Keratinocyte (primary cell): Measurements from ENCODE around the gene ZNF555. TPM values are rescaled to one million over a fixed set of nuclear protein-coding genes. Genes with fewer than 3 reads are reported as not detected.
A peak's percentile ranks its signal among the peaks of the same experiment; 100 is the strongest.
"Not testable (repeated sequence)": the region's sequence is repeated elsewhere in the genome, so short reads cannot be mapped to it uniquely, and the experiment has no call there.

Experiments used
- DNase-seq: peaks from one replicate; pipeline ENCODE4 v3.0.0-alpha.2; 2011; ENCODE audit warnings: low read depth, missing footprints, low spot score
- FAIRE-seq: peaks from 2 replicates; lab custom pipeline; 2011; peaks lifted over from hg19 to GRCh38; lab: Jason Lieb, UNC
- H2AFZ ChIP-seq: 2 replicates; pipeline ENCODE4 v1.6.0; 2012; ENCODE audit warnings: low read length, control low read depth, inconsistent platforms; ENCODE audit not compliant: control insufficient read depth
- H3K27ac ChIP-seq: 2 replicates; pipeline ENCODE4 v1.5.1; 2011; ENCODE audit warnings: low read length; ENCODE audit not compliant: control insufficient read depth, insufficient read depth
- H3K27me3 ChIP-seq: 3 replicates; pipeline ENCODE4 v1.6.0; 2011; ENCODE audit warnings: low read length; ENCODE audit not compliant: control insufficient read depth, insufficient read depth; ENCODE audit errors: extremely low read depth
- H3K36me3 ChIP-seq, 2 experiments: 2 replicates in 1 of 2; 3 replicates in 1 of 2; pipeline ENCODE4 v1.5.1; 2011; ENCODE audit warnings: low read length in 2 of 2, mild to moderate bottlenecking in 1 of 2; ENCODE audit not compliant: control insufficient read depth in 2 of 2, insufficient read depth in 2 of 2; ENCODE audit errors: extremely low read depth in 1 of 2
- H3K4me1 ChIP-seq: 3 replicates; pipeline ENCODE4 v1.5.1; 2011; ENCODE audit warnings: low read length; ENCODE audit not compliant: control insufficient read depth, insufficient read depth; ENCODE audit errors: extremely low read depth
- H3K4me2 ChIP-seq: 3 replicates; pipeline ENCODE4 v1.6.0; 2011; ENCODE audit warnings: low read depth, low read length; ENCODE audit not compliant: control insufficient read depth, insufficient read depth; ENCODE audit errors: extremely low read depth
- H3K4me3 ChIP-seq, 3 experiments: fragments of 200-600 bp in 1 of 3; sonication (generic) in 1 of 3; 2 replicates in 2 of 3; 3 replicates in 1 of 3; pipeline ENCODE4 v1.5.1; 2011 to 2016; ENCODE audit warnings: low read length in 3 of 3, mild to moderate bottlenecking in 3 of 3, control low read depth in 2 of 3, inconsistent platforms in 1 of 3, low read depth in 1 of 3, mixed read lengths in 1 of 3, mixed run types in 1 of 3, moderate library complexity in 1 of 3; ENCODE audit not compliant: control insufficient read depth in 2 of 3, insufficient read depth in 2 of 3; ENCODE audit errors: extremely low read depth in 1 of 3
- H3K79me2 ChIP-seq: 2 replicates; pipeline ENCODE4 v1.6.0; 2012; ENCODE audit warnings: low read length; ENCODE audit not compliant: control insufficient read depth, insufficient read depth
- H3K9ac ChIP-seq: 3 replicates; pipeline ENCODE4 v1.6.0; 2011; ENCODE audit warnings: low read length; ENCODE audit not compliant: control insufficient read depth, insufficient read depth; ENCODE audit errors: extremely low read depth
- H3K9me1 ChIP-seq: 3 replicates; pipeline ENCODE4 v1.6.0; 2011; ENCODE audit warnings: low read length; ENCODE audit not compliant: control insufficient read depth, insufficient read depth; ENCODE audit errors: extremely low read depth
- H3K9me3 ChIP-seq: 2 replicates; pipeline ENCODE4 v1.5.1; 2012; ENCODE audit warnings: low read depth, low read length; ENCODE audit not compliant: control insufficient read depth
- H4K20me1 ChIP-seq: 3 replicates; pipeline ENCODE4 v1.6.0; 2011; ENCODE audit warnings: low read length; ENCODE audit not compliant: control insufficient read depth, insufficient read depth; ENCODE audit errors: extremely low read depth
- CTCF ChIP-seq, 3 experiments: IDR thresholded peaks in 1 of 3; conservative IDR thresholded peaks in 1 of 3; optimal IDR thresholded peaks in 1 of 3; 2 replicates in 2 of 3; 3 replicates in 1 of 3; pipeline versions ENCODE3 to v1.5.1; 2011; ENCODE audit warnings: low read length in 3 of 3, mild to moderate bottlenecking in 3 of 3, moderate library complexity in 2 of 3, control low read depth in 1 of 3, inconsistent platforms in 1 of 3; ENCODE audit not compliant: insufficient read depth in 2 of 3; ENCODE audit errors: extremely low read depth in 1 of 3
- EZH2 ChIP-seq: IDR thresholded peaks from one replicate; pipeline ENCODE4 v1.6.1; 2012; ENCODE audit warnings: inconsistent platforms, mild to moderate bottlenecking, low read length, moderate library complexity
- dilution Hi-C: fragments of 300-500 bp; cut with MboI; formaldehyde crosslinking; loops from one replicate; pipeline ENCODE4 v1.7.0; 2020; ENCODE audit warnings: low sequenced_read_pairs; ENCODE audit not compliant: extremely low pct_ligation_motif_present
- polyA plus RNA-seq, 5 experiments: library from polyadenylated mRNA; depleted of rRNA in 3 of 5; stranded (reverse) in 3 of 5; stranded (forward) in 1 of 5; unstranded in 1 of 5; fragments of >200 nt; gene quantifications; 1 replicate in 1 of 5; 2 replicates in 3 of 5; 3 replicates in 1 of 5; pipeline versions ENCODE4 v1.2.1 to v1.2.3, GENCODE V29; 2011 to 2012; ENCODE audit warnings: missing spikeins in 2 of 5, low read depth in 1 of 5, low replicate concordance in 1 of 5

Gene ZNF555
- polyA plus RNA-seq, 1 donor (not counting 4 experiments of a cell fraction or from before 2014, with no cell fraction given), result 4.3 TPM

GRCh38 chr19:2869618-2870017 is 28.3 kb downstream of the ZNF555 start:
- Histone ChIP-seq H2AFZ (no peak overlapping the region), H3K27ac (no peak overlapping the region), H3K9me1 (no peaks in the 10 kb centered on the region), H3K79me2 (no peaks in the 10 kb centered on the region), H3K4me3 (no peak overlapping the region), H3K4me2 (no peak overlapping the region), H4K20me1 (no peaks in the 10 kb centered on the region), H3K27me3 (no peaks in the 10 kb centered on the region), H3K4me1 (no peaks in the 10 kb centered on the region), H3K9me3 (no peaks in the 10 kb centered on the region), H3K9ac (no peak overlapping the region), H3K36me3 (no peaks in the 10 kb centered on the region)
- DNase-seq, result no peak
- TF ChIP-seq CTCF (optimal IDR thresholded peaks at IDR 0.05 in 1 of 3, IDR thresholded peaks at IDR 0.05 in 1 of 3, conservative IDR thresholded peaks at IDR 0.05 in 1 of 3; ENCODE audit: extremely low read depth in 1 of 3, insufficient read depth in 2 of 3, low read length in 3 of 3) (no peak), EZH2 (no peak)
- dilution Hi-C loops, result no loop called here
- FAIRE-seq, result no peak

- DNase-seq, H3K9me3 ChIP-seq, H3K4me3 ChIP-seq, H3K9ac ChIP-seq, H3K4me2 ChIP-seq, H3K79me2 ChIP-seq, H2AFZ ChIP-seq, H3K9me1 ChIP-seq, H3K27ac ChIP-seq, FAIRE-seq, H3K4me1 ChIP-seq, H4K20me1 ChIP-seq, H3K27me3 ChIP-seq, H3K36me3 ChIP-seq, dilution Hi-C loops: not testable (repeated sequence)
- TF ChIP-seq CTCF (optimal IDR thresholded peaks at IDR 0.05 in 1 of 3, IDR thresholded peaks at IDR 0.05 in 1 of 3, conservative IDR thresholded peaks at IDR 0.05 in 1 of 3; ENCODE audit: extremely low read depth in 1 of 3, insufficient read depth in 2 of 3, low read length in 3 of 3), result peak in 1 of 3 experiments; percentile 20
These were observed 30.9 kb downstream of the ZNF555 start for GRCh38 chr19:2872175-2872574.
